Measurements from ENCODE around the gene C1orf74.

Gene C1orf74

DNA sequence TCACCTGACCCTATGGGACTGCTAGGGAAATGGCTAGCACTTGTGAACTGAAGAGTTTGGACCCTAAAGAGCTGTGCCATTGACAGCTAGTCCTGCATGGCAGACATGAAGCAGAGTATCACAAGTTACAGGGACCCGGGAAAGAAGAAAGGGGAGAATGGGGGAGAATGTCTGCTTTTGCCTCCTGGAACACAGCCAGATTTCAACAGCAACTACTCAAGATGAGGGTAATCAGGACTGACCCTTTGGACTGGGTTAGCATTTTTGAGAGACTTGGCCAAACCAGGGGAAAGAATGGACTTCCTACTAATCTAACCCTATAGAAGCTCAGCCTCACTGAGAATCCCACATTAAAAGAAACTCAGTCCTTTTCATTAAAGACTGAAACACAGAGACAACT, 34.7 kb upstream of the C1orf74 start:
- no peak overlapping the region for H3K4me3 ChIP-seq (ENCODE audit: low read length)

DNA sequence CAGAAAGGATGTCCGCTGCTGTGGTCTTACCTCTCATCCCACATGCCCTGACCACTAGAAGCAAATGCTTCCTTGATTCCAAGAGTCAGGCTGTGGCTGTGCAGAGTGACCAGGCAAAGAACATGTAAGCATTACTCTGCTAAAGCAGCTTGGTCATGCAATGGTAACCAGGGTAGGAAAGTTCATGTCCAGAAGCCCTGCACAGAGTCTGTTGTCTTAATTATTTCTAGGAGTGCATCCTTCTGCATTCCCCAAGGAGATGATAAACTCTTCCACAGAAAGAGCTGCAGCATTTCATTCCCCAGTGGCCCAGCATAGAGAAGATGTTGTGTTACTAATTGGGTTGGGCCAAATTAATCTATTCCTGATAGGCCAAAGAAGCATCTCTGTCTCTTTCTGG, 33.3 kb upstream of the C1orf74 start:
- Histone ChIP-seq H3K27me3 (ENCODE audit: control insufficient read depth, low read length) (peaks cover 15% of the 10 kb centered on the region), H3K9me3 (ENCODE audit: control insufficient read depth, insufficient read depth, low read length) (no peaks in the 10 kb centered on the region), H3K4me1 (ENCODE audit: control insufficient read depth, low read length) (no peaks in the 10 kb centered on the region), H3K4me2 (ENCODE audit: low read length) (no peak overlapping the region), H3K27ac (ENCODE audit: low read depth, low read length) (no peak overlapping the region), H3K36me3 (ENCODE audit: control insufficient read depth, low read length) (no peaks in the 10 kb centered on the region), H3K79me2 (ENCODE audit: control insufficient read depth, low read length) (no peaks in the 10 kb centered on the region), H3K4me3 (ENCODE audit: low read length) (no peak overlapping the region), H4K20me1 (ENCODE audit: control insufficient read depth, insufficient read depth, low read depth, low read length) (no peaks in the 10 kb centered on the region), H3K9me2 (replicated peaks; ENCODE audit: control insufficient read depth, low read length) (no peaks in the 10 kb centered on the region), H3F3A (ENCODE audit: control insufficient read depth, insufficient read depth) (no peaks in the 10 kb centered on the region)
- TF ChIP-seq, protein P1, sequence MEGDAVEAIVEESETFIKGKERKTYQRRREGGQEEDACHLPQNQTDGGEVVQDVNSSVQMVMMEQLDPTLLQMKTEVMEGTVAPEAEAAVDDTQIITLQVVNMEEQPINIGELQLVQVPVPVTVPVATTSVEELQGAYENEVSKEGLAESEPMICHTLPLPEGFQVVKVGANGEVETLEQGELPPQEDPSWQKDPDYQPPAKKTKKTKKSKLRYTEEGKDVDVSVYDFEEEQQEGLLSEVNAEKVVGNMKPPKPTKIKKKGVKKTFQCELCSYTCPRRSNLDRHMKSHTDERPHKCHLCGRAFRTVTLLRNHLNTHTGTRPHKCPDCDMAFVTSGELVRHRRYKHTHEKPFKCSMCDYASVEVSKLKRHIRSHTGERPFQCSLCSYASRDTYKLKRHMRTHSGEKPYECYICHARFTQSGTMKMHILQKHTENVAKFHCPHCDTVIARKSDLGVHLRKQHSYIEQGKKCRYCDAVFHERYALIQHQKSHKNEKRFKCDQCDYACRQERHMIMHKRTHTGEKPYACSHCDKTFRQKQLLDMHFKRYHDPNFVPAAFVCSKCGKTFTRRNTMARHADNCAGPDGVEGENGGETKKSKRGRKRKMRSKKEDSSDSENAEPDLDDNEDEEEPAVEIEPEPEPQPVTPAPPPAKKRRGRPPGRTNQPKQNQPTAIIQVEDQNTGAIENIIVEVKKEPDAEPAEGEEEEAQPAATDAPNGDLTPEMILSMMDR (IDR thresholded peaks at IDR 0.05; ENCODE audit: low read depth, low read length, poor library complexity, severe bottlenecking), result no peak
- no peak for TF ChIP-seq EZH2phosphoT487 (IDR thresholded peaks at IDR 0.05; ENCODE audit: borderline replicate concordance, low read length)

More for the DNA sequence above, 34.7 kb upstream of the C1orf74 start:
- Histone ChIP-seq H3K36me3 (ENCODE audit: control insufficient read depth, low read length) (no peaks in the 10 kb centered on the region), H3F3A (ENCODE audit: control insufficient read depth, insufficient read depth) (no peaks in the 10 kb centered on the region), H3K9me2 (replicated peaks; ENCODE audit: control insufficient read depth, low read length) (no peaks in the 10 kb centered on the region), H3K79me2 (ENCODE audit: control insufficient read depth, low read length) (no peaks in the 10 kb centered on the region), H3K27ac (ENCODE audit: low read depth, low read length) (no peak overlapping the region), H3K9me3 (ENCODE audit: control insufficient read depth, insufficient read depth, low read length) (no peaks in the 10 kb centered on the region), H3K27me3 (ENCODE audit: control insufficient read depth, low read length) (peaks cover 15% of the 10 kb centered on the region), H4K20me1 (ENCODE audit: control insufficient read depth, insufficient read depth, low read depth, low read length) (no peaks in the 10 kb centered on the region), H3K4me1 (ENCODE audit: control insufficient read depth, low read length) (no peaks in the 10 kb centered on the region; the same call in 1 of the 2 replicates), H3K4me2 (ENCODE audit: low read length) (no peak overlapping the region)
- no peak for TF ChIP-seq EZH2phosphoT487 (IDR thresholded peaks at IDR 0.05; ENCODE audit: borderline replicate concordance, low read length)
- TF ChIP-seq, protein P1 (IDR thresholded peaks at IDR 0.05; ENCODE audit: low read depth, low read length, poor library complexity, severe bottlenecking), result no peak

DNA sequence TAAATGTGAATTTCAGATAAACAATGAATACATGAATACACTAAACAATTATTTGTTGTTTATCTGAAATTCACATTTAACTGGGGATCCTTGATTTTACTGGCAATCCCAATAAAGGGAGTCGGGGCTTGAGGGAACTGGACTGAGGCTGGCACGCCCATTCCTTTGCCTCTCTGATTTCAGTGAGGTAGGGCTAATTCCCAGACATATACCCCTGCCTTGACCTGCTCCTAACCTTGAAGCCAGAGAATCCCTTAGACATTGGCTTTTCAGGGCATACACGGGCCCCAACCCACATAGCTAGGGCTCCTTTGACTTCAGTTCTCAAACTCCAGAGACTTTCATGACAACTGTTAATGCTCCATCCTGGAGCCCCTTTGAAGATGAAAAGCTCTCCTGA, 32.6 kb upstream of the C1orf74 start:
- H3K4me3 ChIP-seq (ENCODE audit: low read length), result no peak overlapping the region
- H3K27ac ChIP-seq (ENCODE audit: low read depth, low read length), result no peak overlapping the region
- no peaks in the 10 kb centered on the region for H4K20me1 ChIP-seq (ENCODE audit: control insufficient read depth, insufficient read depth, low read depth, low read length)
- no peak overlapping the region for H3K4me2 ChIP-seq (ENCODE audit: low read length)
- TF ChIP-seq, protein P1 (IDR thresholded peaks at IDR 0.05; ENCODE audit: low read depth, low read length, poor library complexity, severe bottlenecking), result no peak
- TF ChIP-seq EZH2phosphoT487 (IDR thresholded peaks at IDR 0.05; ENCODE audit: borderline replicate concordance, low read length), result no peak
- no peaks in the 10 kb centered on the region for H3F3A ChIP-seq (ENCODE audit: control insufficient read depth, insufficient read depth)
- H3K9me2 ChIP-seq (replicated peaks; ENCODE audit: control insufficient read depth, low read length), result no peaks in the 10 kb centered on the region
- H3K27me3 ChIP-seq (ENCODE audit: control insufficient read depth, low read length), result peaks cover 15% of the 10 kb centered on the region
- no peaks in the 10 kb centered on the region for H3K9me3 ChIP-seq (ENCODE audit: control insufficient read depth, insufficient read depth, low read length)
- no peaks in the 10 kb centered on the region for H3K4me1 ChIP-seq (ENCODE audit: control insufficient read depth, low read length)
- no peaks in the 10 kb centered on the region for H3K36me3 ChIP-seq (ENCODE audit: control insufficient read depth, low read length)
- H3K79me2 ChIP-seq (ENCODE audit: control insufficient read depth, low read length), result no peaks in the 10 kb centered on the region
